C4-2B (cell line): ENCODE results near the gene CCDC190.
"Not testable (repeated sequence)": the region's sequence is repeated elsewhere in the genome, so short reads cannot be mapped to it uniquely, and the experiment has no call there.

Experiments
- CTCF ChIP-seq: fragments of 450-650 bp; conservative IDR thresholded peaks from 2 replicates; pipeline ENCODE4 v1.5.1; 2017; ENCODE audit warnings: mild to moderate bottlenecking
- ZFX ChIP-seq: fragments of 450-650 bp; IDR thresholded peaks from 2 replicates; pipeline ENCODE4 v1.6.1; 2017

GRCh38 chr1:162807503-162807902 lies 53.5 kb downstream of the CCDC190 start:
- TF ChIP-seq CTCF, ZFX: not testable (repeated sequence)
